IPS DF 6.9 (cell line): ENCODE measurements around the gene CLEC2L.
A peak's percentile ranks its signal among the peaks of the same experiment; 100 is the strongest.

Experiments
- DNase-seq: peaks from one replicate; pipeline ENCODE4 v3.0.0-alpha.2; 2013; ENCODE audit warnings: low read depth, low spot score
- H3K27ac ChIP-seq: one replicate; pipeline ENCODE4 v1.5.1; 2013; ENCODE audit warnings: low read length, control low read depth
- H3K27me3 ChIP-seq: 2 replicates; pipeline ENCODE4 v1.6.1; 2013; ENCODE audit warnings: mild to moderate bottlenecking, low read length; ENCODE audit not compliant: control insufficient read depth, insufficient read depth
- H3K36me3 ChIP-seq: 2 replicates; pipeline ENCODE4 v1.6.1; 2013; ENCODE audit warnings: low read length; ENCODE audit not compliant: control insufficient read depth, insufficient read depth
- H3K4me1 ChIP-seq: 2 replicates; pipeline ENCODE4 v1.6.1; 2013; ENCODE audit warnings: low read length; ENCODE audit not compliant: control insufficient read depth, insufficient read depth
- H3K4me3 ChIP-seq: 2 replicates; pipeline ENCODE4 v1.5.1; 2013; ENCODE audit warnings: mild to moderate bottlenecking, low read length
- H3K9me3 ChIP-seq: 2 replicates; pipeline ENCODE4 v1.6.1; 2013; ENCODE audit warnings: low read length, inconsistent platforms; ENCODE audit not compliant: control insufficient read depth, insufficient read depth
- WGBS: extraction: QIAGEN DNeasy Blood & Tissue Kit; methylation state at CpG from one replicate; pipeline ENCODE4 v1.1.7; 2013; ENCODE audit warnings: mixed read lengths, missing lambda C conversion rate; ENCODE audit not compliant: insufficient read length, insufficient coverage; 5-methylcytosine and 5-hydroxymethylcytosine counted together

CLEC2L gene

GRCh38 chr7:139523199-139523941 is at the start of gene CLEC2L:
TSS of gene CLEC2L (plus strand) at chr7:139523685. CDS start at chr7:139523928, 243 bp downstream.
- no peak for DNase-seq
- WGBS, result no CpG with 5 or more reads among the region's 75 CpGs
- peak within 1 kb of the TSS; percentile 47; the same call in 1 of the 2 replicates for H3K4me3 ChIP-seq
- H3K9me3 ChIP-seq, result no peaks in the 10 kb centered on the region
- no peaks in the 10 kb centered on the region for H3K36me3 ChIP-seq
- 0 out of 2 replicates have a peak, but pooled peaks cover 1% of the 10 kb centered on the region for H3K4me1 ChIP-seq
- H3K27me3 ChIP-seq, result peaks cover 16% of the 10 kb centered on the region
- H3K27ac ChIP-seq, result no peak within 1 kb of the TSS

DNA sequence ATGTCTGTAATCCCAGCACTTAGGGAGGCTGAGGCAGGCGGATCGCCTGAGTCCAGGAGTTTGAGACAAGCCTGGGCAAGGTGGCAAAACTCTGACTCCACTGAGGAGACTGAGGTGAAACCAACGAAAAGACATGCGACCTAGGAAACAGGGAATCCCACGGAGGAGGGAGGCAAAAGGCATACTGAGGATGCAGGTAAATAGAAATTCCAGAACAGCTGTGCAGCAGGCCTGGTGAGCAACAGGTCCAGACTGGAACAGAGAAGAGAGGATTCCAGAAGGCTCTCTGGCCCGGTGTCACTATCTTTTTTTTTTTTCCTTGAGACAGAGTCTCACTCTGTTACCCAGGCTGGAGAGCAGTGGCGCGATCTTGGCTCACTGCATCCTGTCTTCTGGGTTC is 47.3 kb upstream of the CLEC2L start:
- Histone ChIP-seq H3K9me3 (no peaks in the 10 kb centered on the region), H3K4me3 (no peak overlapping the region), H3K27me3 (no peaks in the 10 kb centered on the region), H3K36me3 (no peaks in the 10 kb centered on the region; the same call in 1 of the 2 replicates), H3K27ac (no peak overlapping the region), H3K4me1 (no peaks in the 10 kb centered on the region)
- no peak for DNase-seq
- WGBS, result no CpG with 5 or more reads among the region's 8 CpGs

- DNase-seq, result no peak
- no CpG with 5 or more reads among the region's 6 CpGs for WGBS
- H3K4me1 ChIP-seq, result no peaks in the 10 kb centered on the region
- no peak overlapping the region for H3K27ac ChIP-seq
- no peaks in the 10 kb centered on the region; the same call in 1 of the 2 replicates for H3K36me3 ChIP-seq
- H3K27me3 ChIP-seq, result no peaks in the 10 kb centered on the region
- H3K4me3 ChIP-seq, result no peak overlapping the region
- H3K9me3 ChIP-seq, result no peaks in the 10 kb centered on the region
These were observed 46.6 kb upstream of the CLEC2L start for GRCh38 chr7:139476891-139477290.

DNA sequence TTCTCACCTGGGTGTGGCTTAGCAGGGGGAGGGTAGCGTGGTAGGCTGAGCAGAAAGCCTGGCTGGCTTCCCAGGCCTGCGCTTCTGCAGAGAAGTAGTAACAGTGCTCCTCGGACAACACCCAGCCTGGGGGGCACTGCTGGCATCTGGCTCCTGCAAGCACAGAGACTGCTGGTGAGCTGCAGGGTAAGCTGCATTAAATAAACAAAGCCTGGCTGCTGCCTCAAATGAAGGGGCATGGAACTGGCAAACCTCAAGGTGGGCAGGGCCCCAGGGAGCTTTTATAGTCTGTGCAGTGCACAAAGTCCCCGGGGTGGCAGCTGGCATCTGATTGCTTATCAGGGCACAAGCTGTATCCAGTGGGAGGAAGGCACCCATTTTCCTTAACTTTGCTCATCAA is 43.9 kb upstream of the CLEC2L start:
- no peak overlapping the region for H3K4me3 ChIP-seq
- H3K27ac ChIP-seq, result no peak overlapping the region
- H3K4me1 ChIP-seq, result no peaks in the 10 kb centered on the region; the same call in 1 of the 2 replicates
- no peaks in the 10 kb centered on the region; the same call in 1 of the 2 replicates for H3K27me3 ChIP-seq
- no CpG with 5 or more reads among the region's 4 CpGs for WGBS
- H3K9me3 ChIP-seq, result no peaks in the 10 kb centered on the region
- H3K36me3 ChIP-seq, result no peaks in the 10 kb centered on the region; the same call in 1 of the 2 replicates
- DNase-seq, result no peak

- no peak for DNase-seq
- Histone ChIP-seq H3K27ac (no peak overlapping the region), H3K4me1 (no peaks in the 10 kb centered on the region; the same call in 1 of the 2 replicates), H3K4me3 (no peak overlapping the region), H3K36me3 (no peaks in the 10 kb centered on the region), H3K9me3 (no peaks in the 10 kb centered on the region), H3K27me3 (no peaks in the 10 kb centered on the region; the same call in 1 of the 2 replicates)
- no CpG with 5 or more reads among the region's 4 CpGs for WGBS
These were observed 42.1 kb upstream of the CLEC2L start for GRCh38 chr7:139481364-139481763.

DNA sequence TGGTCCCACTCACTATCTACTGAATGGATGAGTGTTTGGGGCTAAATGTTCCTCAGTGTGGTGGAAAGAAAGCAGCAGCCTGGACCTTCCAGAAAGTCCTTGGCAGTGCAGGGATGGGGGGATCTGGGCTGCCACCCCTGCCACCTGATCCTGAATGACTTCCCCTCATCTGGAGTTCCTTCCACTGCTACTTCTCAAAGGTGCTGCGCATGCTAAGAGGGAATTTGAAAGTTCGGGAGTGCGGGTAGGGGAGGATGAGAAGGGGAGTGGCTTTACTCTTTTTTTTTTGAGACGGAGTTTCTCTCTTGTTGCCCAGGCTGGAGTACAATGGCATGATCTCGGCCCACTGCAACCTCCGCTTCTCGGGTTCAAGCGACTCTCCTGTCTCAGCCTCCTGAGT is 41.4 kb upstream of the CLEC2L start:
- H3K36me3 ChIP-seq, result no peaks in the 10 kb centered on the region
- H3K27ac ChIP-seq, result no peak overlapping the region
- no CpG with 5 or more reads among the region's 8 CpGs for WGBS
- no peaks in the 10 kb centered on the region for H3K9me3 ChIP-seq
- no peak for DNase-seq
- H3K4me1 ChIP-seq, result no peaks in the 10 kb centered on the region; the same call in 1 of the 2 replicates
- no peaks in the 10 kb centered on the region; the same call in 1 of the 2 replicates for H3K27me3 ChIP-seq
- H3K4me3 ChIP-seq, result no peak overlapping the region; the same call in 1 of the 2 replicates

DNA sequence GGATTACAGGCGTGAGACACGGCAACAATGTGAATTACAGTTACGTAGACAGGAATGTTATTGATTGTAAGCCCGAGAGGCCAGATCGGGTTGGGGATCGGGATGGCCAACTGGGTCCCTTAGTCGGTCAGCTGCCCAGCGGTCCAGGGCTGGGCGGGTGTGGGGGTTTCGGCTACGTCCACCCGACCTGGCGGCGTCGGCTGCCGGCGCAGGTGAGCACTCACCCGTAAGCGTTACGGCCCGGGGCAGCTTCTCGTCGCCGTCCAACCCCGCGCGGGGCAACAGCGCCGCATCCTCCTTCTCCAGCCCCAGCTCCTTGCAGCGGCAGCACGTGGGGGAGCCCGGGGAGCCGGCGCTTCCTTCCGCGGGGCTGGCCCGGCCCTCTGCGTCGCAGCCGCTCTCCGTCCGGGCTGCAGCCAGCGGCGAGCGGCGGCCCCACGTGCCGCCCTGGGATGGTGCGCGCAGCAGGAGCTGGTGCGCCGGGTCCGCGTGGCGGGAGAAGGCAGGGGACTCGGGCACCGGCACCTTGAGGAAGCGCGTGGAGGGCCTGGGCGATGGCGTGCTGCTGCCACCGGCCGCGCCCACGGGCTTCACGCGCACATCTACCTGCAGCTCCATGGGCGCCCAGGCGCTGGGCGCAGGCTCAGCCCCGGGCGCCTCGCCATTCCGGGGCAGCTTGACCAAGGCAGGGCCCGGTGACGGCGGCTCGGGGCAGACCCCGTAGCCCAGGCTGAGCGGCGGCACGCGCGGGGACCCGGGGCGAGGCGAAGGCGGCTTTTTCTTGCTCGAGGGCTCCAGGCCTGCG is 40.6 kb upstream of the CLEC2L start:
- H3K36me3 ChIP-seq, result no peaks in the 10 kb centered on the region
- H3K4me3 ChIP-seq, result peak overlapping the region; percentile 39
- no peaks in the 10 kb centered on the region; the same call in 1 of the 2 replicates for H3K4me1 ChIP-seq
- DNase-seq, result no peak
- H3K27ac ChIP-seq, result no peak overlapping the region
- no peaks in the 10 kb centered on the region for H3K9me3 ChIP-seq
- no peaks in the 10 kb centered on the region; the same call in 1 of the 2 replicates for H3K27me3 ChIP-seq
- no CpG with 5 or more reads among the region's 90 CpGs for WGBS

DNA sequence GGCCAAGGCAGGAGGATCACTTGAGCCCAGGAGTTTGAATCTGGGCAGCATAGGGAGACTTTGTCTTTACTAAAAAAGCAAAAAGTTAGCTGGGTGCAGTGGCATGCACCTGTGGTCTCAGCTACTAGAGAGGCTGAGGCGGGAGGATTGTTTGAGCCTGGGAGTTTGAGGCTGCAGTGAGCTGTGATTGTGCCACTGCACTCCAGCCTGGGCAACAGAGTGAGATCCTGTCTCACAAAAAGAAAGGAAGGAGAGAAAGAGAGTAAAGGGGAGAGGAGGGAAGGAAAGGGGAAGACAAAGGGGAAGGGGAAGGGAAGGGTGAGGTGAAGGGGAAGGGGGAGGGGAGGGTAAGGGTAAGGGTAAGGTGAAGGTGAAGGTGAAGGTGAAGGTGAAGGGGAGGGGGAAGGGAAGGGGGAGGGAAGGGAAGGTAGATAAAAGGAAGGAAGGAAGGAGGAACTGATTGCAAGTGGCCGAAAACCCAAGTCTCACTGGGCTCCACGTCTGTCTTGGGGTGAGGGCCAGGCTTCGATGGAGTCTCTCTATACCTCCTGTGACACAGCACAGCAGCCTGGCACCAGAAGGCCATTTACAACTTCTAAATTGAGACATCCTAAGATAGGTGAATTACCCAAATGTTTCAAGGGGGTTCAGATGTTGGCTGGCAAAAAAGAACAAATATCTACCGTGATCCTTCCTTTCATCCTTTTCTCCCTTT is 36.0 kb upstream of the CLEC2L start:
- Histone ChIP-seq H3K27me3 (no peaks in the 10 kb centered on the region; the same call in 1 of the 2 replicates), H3K27ac (no peak overlapping the region), H3K9me3 (no peaks in the 10 kb centered on the region), H3K4me1 (no peaks in the 10 kb centered on the region; the same call in 1 of the 2 replicates), H3K4me3 (no peak overlapping the region), H3K36me3 (no peaks in the 10 kb centered on the region)
- WGBS, result no CpG with 5 or more reads among the region's 5 CpGs
- no peak for DNase-seq

DNA sequence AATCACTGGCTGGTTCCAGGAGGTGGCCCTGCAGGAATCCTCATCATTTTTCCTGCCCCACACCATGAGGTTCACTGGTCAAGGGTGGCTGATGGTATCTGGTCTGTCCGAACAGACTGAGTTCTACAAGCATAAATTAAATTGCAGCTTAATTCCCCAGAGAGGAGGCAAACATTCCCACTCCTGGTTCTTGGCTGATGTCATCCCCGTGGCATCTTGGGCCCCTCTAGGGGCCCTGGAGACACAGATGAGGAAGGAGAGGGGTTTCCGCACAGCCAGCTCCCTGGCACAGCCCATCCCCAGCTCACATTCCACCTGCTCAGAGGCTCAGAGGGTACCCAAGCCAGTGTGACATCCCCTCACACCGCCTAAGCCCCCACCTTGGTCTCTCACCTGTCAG is 34.7 kb upstream of the CLEC2L start:
- no peak for DNase-seq
- no CpG with 5 or more reads among the region's 4 CpGs for WGBS
- H3K36me3 ChIP-seq, result no peaks in the 10 kb centered on the region
- H3K27ac ChIP-seq, result no peak overlapping the region
- no peaks in the 10 kb centered on the region for H3K27me3 ChIP-seq
- no peak overlapping the region for H3K4me3 ChIP-seq
- no peaks in the 10 kb centered on the region for H3K9me3 ChIP-seq
- no peaks in the 10 kb centered on the region; the same call in 1 of the 2 replicates for H3K4me1 ChIP-seq

DNA sequence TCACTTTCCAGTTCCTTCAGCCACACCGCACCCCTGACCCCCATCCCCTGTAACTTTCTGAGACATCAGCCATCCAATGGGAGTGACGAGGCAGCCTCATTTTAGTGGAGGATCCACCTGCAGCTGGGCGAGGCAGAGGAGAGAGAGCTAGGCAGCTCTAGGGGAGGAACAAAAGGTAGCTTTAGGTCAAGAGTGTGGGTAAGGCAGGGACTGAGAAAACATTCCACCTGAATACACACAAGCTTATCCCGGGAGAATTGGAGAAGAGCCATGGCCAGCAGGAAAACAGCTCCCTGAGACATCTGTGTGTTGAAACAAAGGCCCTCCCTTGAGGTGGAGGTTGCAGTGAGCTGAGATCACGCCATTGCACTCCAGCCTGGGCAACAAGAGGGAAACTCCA is 33.4 kb upstream of the CLEC2L start:
- no CpG with 5 or more reads among the region's 5 CpGs for WGBS
- DNase-seq, result no peak
- H3K4me3 ChIP-seq, result no peak overlapping the region
- H3K27me3 ChIP-seq, result no peaks in the 10 kb centered on the region
- H3K9me3 ChIP-seq, result no peaks in the 10 kb centered on the region
- H3K36me3 ChIP-seq, result no peaks in the 10 kb centered on the region
- H3K4me1 ChIP-seq, result no peaks in the 10 kb centered on the region
- no peak overlapping the region for H3K27ac ChIP-seq
